HEK293 (cell line): ENCODE data around the gene HCFC1.

Experiments used
- BCL11A ChIP-seq: fragments of 450-650 bp; formaldehyde crosslinking; IDR thresholded peaks from 2 replicates; pipeline ENCODE4 v1.5.1; 2016; ENCODE audit warnings: low read depth, missing biosample characterization, missing genetic modification characterization
- GLI4 ChIP-seq: fragments of 450-650 bp; formaldehyde crosslinking; IDR thresholded peaks from 2 replicates; pipeline ENCODE4 v1.5.1; 2016; ENCODE audit warnings: missing biosample characterization, missing genetic modification characterization
- YY1 ChIP-seq: fragments of 450-650 bp; formaldehyde crosslinking; IDR thresholded peaks from 2 replicates; pipeline ENCODE4 v1.5.1; 2018; ENCODE audit warnings: missing biosample characterization, missing genetic modification characterization
- ZBTB7A ChIP-seq: fragments of 450-650 bp; formaldehyde crosslinking; IDR thresholded peaks from 2 replicates; pipeline ENCODE4 v1.5.1; 2016; ENCODE audit warnings: low read depth, missing biosample characterization, missing genetic modification characterization
- ZNF146 ChIP-seq: fragments of 450-650 bp; formaldehyde crosslinking; IDR thresholded peaks from 2 replicates; pipeline ENCODE4 v1.5.1; 2016; ENCODE audit warnings: missing biosample characterization, missing genetic modification characterization
- ZNF175 ChIP-seq: fragments of 450-650 bp; formaldehyde crosslinking; IDR thresholded peaks from 2 replicates; pipeline ENCODE4 v1.5.1; 2016; ENCODE audit warnings: missing biosample characterization, missing genetic modification characterization
- ZNF354C ChIP-seq: fragments of 450-650 bp; formaldehyde crosslinking; IDR thresholded peaks from 2 replicates; pipeline ENCODE4 v1.5.1; 2016; ENCODE audit warnings: missing biosample characterization, missing genetic modification characterization, low read depth, borderline replicate concordance
- ZNF626 ChIP-seq: fragments of 450-650 bp; sonication (Bioruptor Pico); formaldehyde crosslinking; IDR thresholded peaks from 2 replicates; pipeline ENCODE4 v1.5.1; 2018; ENCODE audit warnings: missing biosample characterization, missing genetic modification characterization, inconsistent platforms
- TF ChIP-seq, protein P1 (sequence below): fragments of 450-650 bp; formaldehyde crosslinking; IDR thresholded peaks from 2 replicates; pipeline ENCODE4 v1.5.1; 2016; ENCODE audit warnings: missing biosample characterization, missing genetic modification characterization
- TF ChIP-seq, protein P2 (sequence below): fragments of 450-650 bp; formaldehyde crosslinking; IDR thresholded peaks from 2 replicates; pipeline ENCODE4 v1.5.1; 2016; ENCODE audit warnings: missing biosample characterization, missing genetic modification characterization
- TF ChIP-seq, protein P3 (sequence below): fragments of 450-650 bp; formaldehyde crosslinking; IDR thresholded peaks from 2 replicates; pipeline ENCODE4 v1.5.1; 2016; ENCODE audit warnings: missing biosample characterization, missing genetic modification characterization
- TF ChIP-seq, protein P4 (sequence below): fragments of 450-650 bp; formaldehyde crosslinking; IDR thresholded peaks from 2 replicates; pipeline ENCODE4 v1.5.1; 2016; ENCODE audit warnings: missing biosample characterization, missing genetic modification characterization, low read depth
- TF ChIP-seq, protein P5 (sequence below): fragments of 450-650 bp; formaldehyde crosslinking; optimal IDR thresholded peaks from 2 replicates; pipeline ENCODE3; 2016; ENCODE audit warnings: missing biosample characterization, mild to moderate bottlenecking, missing genetic modification characterization
- TF ChIP-seq, protein P6 (sequence below): fragments of 450-650 bp; formaldehyde crosslinking; IDR thresholded peaks from 2 replicates; pipeline ENCODE4 v1.5.1; 2016; ENCODE audit warnings: missing biosample characterization, missing genetic modification characterization, low read depth

DNA sequence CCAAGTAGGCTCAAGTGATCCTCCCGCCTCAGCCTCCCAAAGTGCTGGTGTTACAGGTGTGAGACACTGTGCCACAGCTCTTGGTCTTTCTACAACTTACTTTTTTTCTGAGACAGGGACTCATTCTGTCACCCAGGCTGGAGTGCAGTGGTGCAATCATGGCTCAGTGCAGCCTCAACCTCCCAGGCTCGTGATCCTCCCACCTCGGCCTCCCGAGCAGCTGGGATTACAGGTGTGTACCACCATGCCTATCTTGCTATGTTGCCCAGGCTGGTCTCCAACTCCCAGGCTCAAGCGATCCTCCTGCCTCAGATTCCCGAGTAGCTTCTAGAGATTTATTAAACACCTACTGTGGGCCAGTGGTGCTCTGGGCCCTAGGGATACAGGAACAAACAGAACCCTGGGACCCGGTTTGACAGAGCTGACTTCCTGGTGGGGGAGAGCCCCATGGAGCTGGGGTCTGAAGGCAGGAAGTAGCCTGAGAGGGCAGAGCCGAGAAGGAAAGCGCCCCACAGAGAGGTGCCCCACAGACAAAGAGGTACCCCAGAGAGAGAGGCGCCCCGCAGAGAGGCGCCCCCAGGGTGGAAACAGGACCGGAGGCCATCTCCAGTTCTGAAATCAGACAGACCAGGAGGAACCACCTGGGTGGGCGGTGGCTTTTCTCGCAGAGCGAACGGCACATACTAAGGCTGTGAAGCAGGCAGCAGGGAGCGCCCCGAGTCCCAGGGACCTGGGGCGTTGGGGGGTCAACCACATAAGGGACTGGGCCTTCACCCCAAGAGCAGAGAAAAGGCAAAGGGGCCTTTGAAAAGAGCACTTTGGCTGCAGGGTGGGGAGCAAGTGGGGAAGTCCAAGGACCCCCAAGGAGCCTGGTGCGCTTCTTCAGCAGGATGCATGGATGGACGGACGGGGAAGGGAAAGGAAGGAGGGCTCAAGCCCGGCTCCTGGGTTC, 43.1 kb upstream of the HCFC1 start:
- TF ChIP-seq, protein P1, sequence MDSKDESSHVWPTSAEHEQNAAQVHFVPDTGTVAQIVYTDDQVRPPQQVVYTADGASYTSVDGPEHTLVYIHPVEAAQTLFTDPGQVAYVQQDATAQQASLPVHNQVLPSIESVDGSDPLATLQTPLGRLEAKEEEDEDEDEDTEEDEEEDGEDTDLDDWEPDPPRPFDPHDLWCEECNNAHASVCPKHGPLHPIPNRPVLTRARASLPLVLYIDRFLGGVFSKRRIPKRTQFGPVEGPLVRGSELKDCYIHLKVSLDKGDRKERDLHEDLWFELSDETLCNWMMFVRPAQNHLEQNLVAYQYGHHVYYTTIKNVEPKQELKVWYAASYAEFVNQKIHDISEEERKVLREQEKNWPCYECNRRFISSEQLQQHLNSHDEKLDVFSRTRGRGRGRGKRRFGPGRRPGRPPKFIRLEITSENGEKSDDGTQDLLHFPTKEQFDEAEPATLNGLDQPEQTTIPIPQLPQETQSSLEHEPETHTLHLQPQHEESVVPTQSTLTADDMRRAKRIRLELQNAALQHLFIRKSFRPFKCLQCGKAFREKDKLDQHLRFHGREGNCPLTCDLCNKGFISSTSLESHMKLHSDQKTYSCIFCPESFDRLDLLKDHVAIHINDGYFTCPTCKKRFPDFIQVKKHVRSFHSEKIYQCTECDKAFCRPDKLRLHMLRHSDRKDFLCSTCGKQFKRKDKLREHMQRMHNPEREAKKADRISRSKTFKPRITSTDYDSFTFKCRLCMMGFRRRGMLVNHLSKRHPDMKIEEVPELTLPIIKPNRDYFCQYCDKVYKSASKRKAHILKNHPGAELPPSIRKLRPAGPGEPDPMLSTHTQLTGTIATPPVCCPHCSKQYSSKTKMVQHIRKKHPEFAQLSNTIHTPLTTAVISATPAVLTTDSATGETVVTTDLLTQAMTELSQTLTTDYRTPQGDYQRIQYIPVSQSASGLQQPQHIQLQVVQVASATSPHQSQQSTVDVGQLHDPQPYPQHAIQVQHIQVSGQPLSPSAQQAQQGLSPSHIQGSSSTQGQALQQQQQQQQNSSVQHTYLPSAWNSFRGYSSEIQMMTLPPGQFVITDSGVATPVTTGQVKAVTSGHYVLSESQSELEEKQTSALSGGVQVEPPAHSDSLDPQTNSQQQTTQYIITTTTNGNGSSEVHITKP, result no peak
- TF ChIP-seq, protein P2, sequence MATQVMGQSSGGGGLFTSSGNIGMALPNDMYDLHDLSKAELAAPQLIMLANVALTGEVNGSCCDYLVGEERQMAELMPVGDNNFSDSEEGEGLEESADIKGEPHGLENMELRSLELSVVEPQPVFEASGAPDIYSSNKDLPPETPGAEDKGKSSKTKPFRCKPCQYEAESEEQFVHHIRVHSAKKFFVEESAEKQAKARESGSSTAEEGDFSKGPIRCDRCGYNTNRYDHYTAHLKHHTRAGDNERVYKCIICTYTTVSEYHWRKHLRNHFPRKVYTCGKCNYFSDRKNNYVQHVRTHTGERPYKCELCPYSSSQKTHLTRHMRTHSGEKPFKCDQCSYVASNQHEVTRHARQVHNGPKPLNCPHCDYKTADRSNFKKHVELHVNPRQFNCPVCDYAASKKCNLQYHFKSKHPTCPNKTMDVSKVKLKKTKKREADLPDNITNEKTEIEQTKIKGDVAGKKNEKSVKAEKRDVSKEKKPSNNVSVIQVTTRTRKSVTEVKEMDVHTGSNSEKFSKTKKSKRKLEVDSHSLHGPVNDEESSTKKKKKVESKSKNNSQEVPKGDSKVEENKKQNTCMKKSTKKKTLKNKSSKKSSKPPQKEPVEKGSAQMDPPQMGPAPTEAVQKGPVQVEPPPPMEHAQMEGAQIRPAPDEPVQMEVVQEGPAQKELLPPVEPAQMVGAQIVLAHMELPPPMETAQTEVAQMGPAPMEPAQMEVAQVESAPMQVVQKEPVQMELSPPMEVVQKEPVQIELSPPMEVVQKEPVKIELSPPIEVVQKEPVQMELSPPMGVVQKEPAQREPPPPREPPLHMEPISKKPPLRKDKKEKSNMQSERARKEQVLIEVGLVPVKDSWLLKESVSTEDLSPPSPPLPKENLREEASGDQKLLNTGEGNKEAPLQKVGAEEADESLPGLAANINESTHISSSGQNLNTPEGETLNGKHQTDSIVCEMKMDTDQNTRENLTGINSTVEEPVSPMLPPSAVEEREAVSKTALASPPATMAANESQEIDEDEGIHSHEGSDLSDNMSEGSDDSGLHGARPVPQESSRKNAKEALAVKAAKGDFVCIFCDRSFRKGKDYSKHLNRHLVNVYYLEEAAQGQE (tag by site-specific recombination), result no peak
- TF ChIP-seq, protein P3, sequence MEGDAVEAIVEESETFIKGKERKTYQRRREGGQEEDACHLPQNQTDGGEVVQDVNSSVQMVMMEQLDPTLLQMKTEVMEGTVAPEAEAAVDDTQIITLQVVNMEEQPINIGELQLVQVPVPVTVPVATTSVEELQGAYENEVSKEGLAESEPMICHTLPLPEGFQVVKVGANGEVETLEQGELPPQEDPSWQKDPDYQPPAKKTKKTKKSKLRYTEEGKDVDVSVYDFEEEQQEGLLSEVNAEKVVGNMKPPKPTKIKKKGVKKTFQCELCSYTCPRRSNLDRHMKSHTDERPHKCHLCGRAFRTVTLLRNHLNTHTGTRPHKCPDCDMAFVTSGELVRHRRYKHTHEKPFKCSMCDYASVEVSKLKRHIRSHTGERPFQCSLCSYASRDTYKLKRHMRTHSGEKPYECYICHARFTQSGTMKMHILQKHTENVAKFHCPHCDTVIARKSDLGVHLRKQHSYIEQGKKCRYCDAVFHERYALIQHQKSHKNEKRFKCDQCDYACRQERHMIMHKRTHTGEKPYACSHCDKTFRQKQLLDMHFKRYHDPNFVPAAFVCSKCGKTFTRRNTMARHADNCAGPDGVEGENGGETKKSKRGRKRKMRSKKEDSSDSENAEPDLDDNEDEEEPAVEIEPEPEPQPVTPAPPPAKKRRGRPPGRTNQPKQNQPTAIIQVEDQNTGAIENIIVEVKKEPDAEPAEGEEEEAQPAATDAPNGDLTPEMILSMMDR (tag by site-specific recombination), result no peak
- no peak for TF ChIP-seq ZNF354C (tag by site-specific recombination)
- TF ChIP-seq YY1 (tag by site-specific recombination), result no peak
- TF ChIP-seq ZNF175 (tag by site-specific recombination), result no peak
- TF ChIP-seq, protein P4, sequence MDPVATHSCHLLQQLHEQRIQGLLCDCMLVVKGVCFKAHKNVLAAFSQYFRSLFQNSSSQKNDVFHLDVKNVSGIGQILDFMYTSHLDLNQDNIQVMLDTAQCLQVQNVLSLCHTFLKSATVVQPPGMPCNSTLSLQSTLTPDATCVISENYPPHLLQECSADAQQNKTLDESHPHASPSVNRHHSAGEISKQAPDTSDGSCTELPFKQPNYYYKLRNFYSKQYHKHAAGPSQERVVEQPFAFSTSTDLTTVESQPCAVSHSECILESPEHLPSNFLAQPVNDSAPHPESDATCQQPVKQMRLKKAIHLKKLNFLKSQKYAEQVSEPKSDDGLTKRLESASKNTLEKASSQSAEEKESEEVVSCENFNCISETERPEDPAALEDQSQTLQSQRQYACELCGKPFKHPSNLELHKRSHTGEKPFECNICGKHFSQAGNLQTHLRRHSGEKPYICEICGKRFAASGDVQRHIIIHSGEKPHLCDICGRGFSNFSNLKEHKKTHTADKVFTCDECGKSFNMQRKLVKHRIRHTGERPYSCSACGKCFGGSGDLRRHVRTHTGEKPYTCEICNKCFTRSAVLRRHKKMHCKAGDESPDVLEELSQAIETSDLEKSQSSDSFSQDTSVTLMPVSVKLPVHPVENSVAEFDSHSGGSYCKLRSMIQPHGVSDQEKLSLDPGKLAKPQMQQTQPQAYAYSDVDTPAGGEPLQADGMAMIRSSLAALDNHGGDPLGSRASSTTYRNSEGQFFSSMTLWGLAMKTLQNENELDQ (tag by site-specific recombination), result no peak
- no peak for TF ChIP-seq ZNF146 (tag by site-specific recombination)
- TF ChIP-seq, protein P5, sequence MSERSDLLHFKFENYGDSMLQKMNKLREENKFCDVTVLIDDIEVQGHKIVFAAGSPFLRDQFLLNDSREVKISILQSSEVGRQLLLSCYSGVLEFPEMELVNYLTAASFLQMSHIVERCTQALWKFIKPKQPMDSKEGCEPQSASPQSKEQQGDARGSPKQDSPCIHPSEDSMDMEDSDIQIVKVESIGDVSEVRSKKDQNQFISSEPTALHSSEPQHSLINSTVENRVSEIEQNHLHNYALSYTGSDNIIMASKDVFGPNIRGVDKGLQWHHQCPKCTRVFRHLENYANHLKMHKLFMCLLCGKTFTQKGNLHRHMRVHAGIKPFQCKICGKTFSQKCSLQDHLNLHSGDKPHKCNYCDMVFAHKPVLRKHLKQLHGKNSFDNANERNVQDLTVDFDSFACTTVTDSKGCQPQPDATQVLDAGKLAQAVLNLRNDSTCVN (tag by site-specific recombination), result no peak
- TF ChIP-seq ZBTB7A (tag by site-specific recombination), result no peak
- TF ChIP-seq BCL11A (tag by site-specific recombination), result no peak
- no peak for TF ChIP-seq GLI4 (tag by site-specific recombination)
- TF ChIP-seq, protein P6, sequence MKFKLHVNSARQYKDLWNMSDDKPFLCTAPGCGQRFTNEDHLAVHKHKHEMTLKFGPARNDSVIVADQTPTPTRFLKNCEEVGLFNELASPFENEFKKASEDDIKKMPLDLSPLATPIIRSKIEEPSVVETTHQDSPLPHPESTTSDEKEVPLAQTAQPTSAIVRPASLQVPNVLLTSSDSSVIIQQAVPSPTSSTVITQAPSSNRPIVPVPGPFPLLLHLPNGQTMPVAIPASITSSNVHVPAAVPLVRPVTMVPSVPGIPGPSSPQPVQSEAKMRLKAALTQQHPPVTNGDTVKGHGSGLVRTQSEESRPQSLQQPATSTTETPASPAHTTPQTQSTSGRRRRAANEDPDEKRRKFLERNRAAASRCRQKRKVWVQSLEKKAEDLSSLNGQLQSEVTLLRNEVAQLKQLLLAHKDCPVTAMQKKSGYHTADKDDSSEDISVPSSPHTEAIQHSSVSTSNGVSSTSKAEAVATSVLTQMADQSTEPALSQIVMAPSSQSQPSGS, result no peak
- TF ChIP-seq ZNF626, result no peak
